OCI-LY7 (cell line): Measurements from ENCODE around the gene OVCA2. TPM values are rescaled to one million over a fixed set of nuclear protein-coding genes. Genes with fewer than 3 reads are reported as not detected.

Source experiments
- BruUV-seq: library from RNA; stranded (reverse); fragments of 400-500 nt; replicated peaks from 2 replicates; lab custom pipeline; 2021; lab: Mats Ljungman, UMichigan
- CTCF ChIA-PET: fragments of 300-600 bp; sonication (Branson Sonifier 250); formaldehyde crosslinking; loops from one replicate; lab custom pipeline; 2022; ENCODE audit warnings: antibody characterized with exemption; ENCODE audit not compliant: unreplicated experiment; lab: Charles Lee
- POLR2A ChIA-PET: fragments of 300-600 bp; sonication (Branson Sonifier 250); formaldehyde crosslinking; loops from one replicate; lab custom pipeline; 2022; ENCODE audit warnings: antibody characterized with exemption; lab: Charles Lee
- DNase-seq: peaks from one replicate; pipeline ENCODE4 v3.0.0-alpha.2; 2015; ENCODE audit warnings: low spot score
- H2AFZ ChIP-seq: fragments of 200-600 bp; sonication (generic), shearing (Covaris generic); 2 replicates; pipeline ENCODE4 v1.6.1; 2014; ENCODE audit warnings: mild to moderate bottlenecking, antibody characterized with exemption, low read length, moderate library complexity
- H3K27ac ChIP-seq: fragments of 200-600 bp; sonication (generic); 2 replicates; pipeline ENCODE4 v1.5.1; 2014; ENCODE audit warnings: mixed run types, low read depth, mild to moderate bottlenecking, moderate library complexity, low read length, inconsistent platforms; ENCODE audit not compliant: poor library complexity, severe bottlenecking
- H3K36me3 ChIP-seq: fragments of 200-600 bp; sonication (generic); 2 replicates; pipeline ENCODE4 v1.6.1; 2014; ENCODE audit warnings: mild to moderate bottlenecking, antibody characterized with exemption, low read length, moderate library complexity, mixed read lengths; ENCODE audit not compliant: insufficient read depth
- H3K4me1 ChIP-seq: fragments of 200-600 bp; sonication (generic); 2 replicates; pipeline ENCODE4 v1.5.1; 2014; ENCODE audit warnings: mild to moderate bottlenecking, low read length; ENCODE audit not compliant: insufficient read depth, poor library complexity, severe bottlenecking
- H3K4me2 ChIP-seq: fragments of 200-600 bp; sonication (generic); 2 replicates; pipeline ENCODE4 v1.6.1; 2014; ENCODE audit warnings: mild to moderate bottlenecking, low read length
- H3K4me3 ChIP-seq: fragments of 200-600 bp; sonication (generic); 2 replicates; pipeline ENCODE4 v1.5.1; 2014; ENCODE audit warnings: mild to moderate bottlenecking, low read depth, low read length; ENCODE audit not compliant: poor library complexity, severe bottlenecking
- H3K79me2 ChIP-seq: fragments of 200-600 bp; sonication (generic); 2 replicates; pipeline ENCODE4 v1.6.1; 2016; ENCODE audit warnings: low read depth, mild to moderate bottlenecking, low read length, moderate library complexity, mixed read lengths; ENCODE audit not compliant: insufficient read depth
- H3K9me2 ChIP-seq: fragments of 200-600 bp; sonication (generic); 2 replicates; pipeline ENCODE4 v1.6.1; 2016; ENCODE audit warnings: mild to moderate bottlenecking, low read length, mixed read lengths; ENCODE audit not compliant: insufficient read depth
- H3K9me3 ChIP-seq: fragments of 200-600 bp; sonication (generic); 2 replicates; pipeline ENCODE4 v1.6.1; 2014; ENCODE audit warnings: mild to moderate bottlenecking, mixed run types, low read length, mixed read lengths
- H4K20me1 ChIP-seq: fragments of 200-600 bp; sonication (generic); 2 replicates; pipeline ENCODE4 v1.6.1; 2014; ENCODE audit warnings: mild to moderate bottlenecking, antibody characterized with exemption, low read length, moderate library complexity, mixed read lengths; ENCODE audit not compliant: insufficient read depth
- CTCF ChIP-seq: fragments of 200-600 bp; sonication (generic); conservative IDR thresholded peaks from 2 replicates; pipeline ENCODE4 v1.5.1; 2014; ENCODE audit warnings: mild to moderate bottlenecking, antibody characterized with exemption, low read length, moderate library complexity, mixed read lengths
- EZH2phosphoT487 ChIP-seq: fragments of 200-600 bp; sonication (generic); IDR thresholded peaks from 2 replicates; pipeline ENCODE4 v1.6.1; 2018; ENCODE audit warnings: low read depth, borderline replicate concordance, mild to moderate bottlenecking, mixed run types, antibody characterized with exemption, low read length, moderate library complexity, mixed read lengths
- intact Hi-C: fragments of 100-400 bp; cut with micrococcal nuclease; formaldehyde crosslinking; loops from one replicate; pipeline ENCODE4 v1.10.0; 2022; ENCODE audit not compliant: unreplicated experiment
- total RNA-seq, 2 experiments: library from RNA; depleted of rRNA in 1 of 2; stranded (reverse); fragments of >200 nt in 1 of 2; shearing (Covaris generic) in 1 of 2; gene quantifications; 2 replicates each; pipeline ENCODE4 v1.2.3, GENCODE V29; 2014 to 2022

Gene OVCA2
- total RNA-seq, 2 experiments from 2014 or later, result 21.9 to 24.0 TPM

DNA sequence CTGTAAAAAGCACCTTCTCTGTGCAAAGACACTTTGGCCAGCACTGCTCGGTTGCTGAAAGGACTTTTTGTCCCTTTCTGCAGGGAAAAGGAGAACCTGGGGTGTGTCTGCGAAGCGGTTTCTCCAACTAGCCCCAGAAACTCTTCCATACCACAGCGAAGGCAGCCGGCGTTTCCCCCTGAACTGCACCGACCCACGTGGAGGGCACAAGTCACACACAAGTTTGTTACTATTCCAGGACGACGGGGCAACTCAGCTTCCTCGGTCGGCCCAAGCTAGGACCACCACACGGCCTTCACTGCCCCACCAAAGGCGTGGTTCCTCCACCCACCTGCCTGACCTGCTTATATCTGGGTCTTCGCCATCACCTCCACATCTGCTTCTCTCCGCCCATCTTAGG, 18.6 kb upstream of the OVCA2 start:
- no peak overlapping the region for H2AFZ ChIP-seq
- H3K36me3 ChIP-seq, result no peaks in the 10 kb centered on the region
- intact Hi-C loops, result no loop called here
- peaks cover 4% of the 10 kb centered on the region for H3K4me1 ChIP-seq
- H3K27ac ChIP-seq, result no peak overlapping the region
- BruUV-seq, result no TSS peak
- POLR2A ChIA-PET, result no interaction called here
- no peak for TF ChIP-seq EZH2phosphoT487
- TF ChIP-seq CTCF, result no peak
- no peak overlapping the region for H3K4me3 ChIP-seq
- no peaks in the 10 kb centered on the region for H4K20me1 ChIP-seq
- H3K79me2 ChIP-seq, result no peaks in the 10 kb centered on the region
- H3K4me2 ChIP-seq, result no peak overlapping the region
- CTCF ChIA-PET, result no interaction called here
- no peaks in the 10 kb centered on the region for H3K9me2 ChIP-seq
- H3K9me3 ChIP-seq, result no peaks in the 10 kb centered on the region
- no peak for DNase-seq

DNA sequence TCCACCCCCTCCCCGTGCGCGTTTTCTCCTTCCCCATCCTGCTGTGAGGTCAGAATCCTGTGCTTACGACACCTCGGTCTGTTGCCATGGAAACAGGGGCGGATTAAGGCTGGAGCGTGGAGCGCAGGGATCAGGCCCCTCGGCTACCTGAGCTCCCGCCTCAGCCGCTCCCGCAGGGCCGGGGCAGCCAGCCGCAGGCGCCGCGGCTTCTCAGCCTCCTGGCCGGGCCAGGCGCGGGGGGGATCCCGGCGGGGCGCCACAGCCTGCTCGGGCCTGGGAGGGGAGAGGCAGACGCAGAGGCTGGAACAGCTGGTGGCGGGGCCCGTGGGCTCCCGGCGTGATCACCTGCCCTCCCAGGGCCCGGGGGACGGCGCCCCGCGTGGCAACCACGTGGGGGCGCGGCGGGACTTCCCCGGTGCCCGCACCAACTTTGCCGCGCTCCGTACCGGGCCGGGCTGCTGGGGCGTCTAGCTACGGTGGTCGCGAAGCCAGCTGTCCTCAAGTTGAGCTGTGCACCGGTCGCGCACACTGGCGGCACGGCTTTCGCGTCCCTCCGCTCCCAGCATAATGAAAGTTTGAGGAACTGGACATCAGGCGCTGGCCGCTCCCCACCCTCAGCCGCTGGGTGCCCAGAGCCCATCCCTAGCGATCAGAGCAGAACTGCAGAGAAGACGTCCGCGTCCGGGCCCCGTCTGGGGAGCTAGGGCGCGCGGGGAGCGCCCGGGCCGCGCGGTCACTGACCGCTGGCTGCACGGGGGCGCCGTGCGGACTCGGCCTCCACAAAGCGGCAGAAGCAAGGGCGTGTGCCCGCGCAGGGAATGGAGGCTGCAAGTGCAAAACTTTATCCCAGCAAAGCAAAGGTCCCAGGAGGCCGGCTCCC, 17.9 kb upstream of the OVCA2 start:
- ChIA-PET CTCF (no interaction called here), POLR2A (no interaction called here)
- Histone ChIP-seq H3K27ac (no peak overlapping the region), H3K9me3 (no peaks in the 10 kb centered on the region), H2AFZ (no peak overlapping the region), H3K9me2 (no peaks in the 10 kb centered on the region), H3K4me2 (no peak overlapping the region), H4K20me1 (no peaks in the 10 kb centered on the region), H3K79me2 (no peaks in the 10 kb centered on the region), H3K36me3 (no peaks in the 10 kb centered on the region), H3K4me1 (peaks cover 4% of the 10 kb centered on the region), H3K4me3 (no peak overlapping the region)
- no peak for DNase-seq
- intact Hi-C loops, result no loop called here
- TF ChIP-seq CTCF, result no peak
- no peak for TF ChIP-seq EZH2phosphoT487
- BruUV-seq, result no TSS peak

DNA sequence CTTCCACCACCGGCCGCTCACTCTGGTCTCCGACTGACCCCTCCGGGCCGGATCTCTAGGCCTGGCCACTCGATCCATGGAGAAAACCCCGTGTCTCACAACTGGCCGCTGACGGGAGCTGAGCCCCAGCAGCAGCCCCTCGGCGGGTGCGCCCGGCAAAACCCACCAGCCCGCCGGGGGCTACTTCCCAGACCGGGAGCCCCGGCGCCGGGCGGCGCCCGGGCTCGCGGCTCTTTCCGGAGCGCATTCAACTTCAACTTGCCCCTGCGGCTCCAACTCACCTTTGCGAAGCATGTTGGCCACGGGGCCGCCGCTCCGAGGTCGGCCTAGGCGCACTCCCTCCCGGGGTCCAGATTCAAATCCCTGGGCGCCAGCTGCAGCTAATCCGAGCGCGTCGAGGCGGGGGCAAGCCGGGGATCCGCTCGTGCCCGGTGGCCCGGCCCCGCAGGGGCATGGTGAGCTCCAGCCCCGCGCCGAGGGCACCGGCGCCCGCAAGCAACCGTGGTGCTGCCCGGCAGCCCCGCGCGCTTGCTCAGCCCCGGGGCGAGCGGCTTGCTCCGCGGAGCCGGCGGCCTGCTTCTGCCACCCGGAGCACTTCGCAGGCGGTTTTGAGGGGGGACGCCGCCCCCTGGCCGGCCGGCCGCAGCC, 17.1 kb upstream of the OVCA2 start:
- Histone ChIP-seq H4K20me1 (no peaks in the 10 kb centered on the region), H3K4me3 (peak overlapping the region; percentile 34), H3K9me2 (no peaks in the 10 kb centered on the region), H2AFZ (no peak overlapping the region), H3K27ac (no peak overlapping the region), H3K9me3 (no peaks in the 10 kb centered on the region), H3K36me3 (no peaks in the 10 kb centered on the region), H3K4me2 (peak overlapping the region; percentile 45), H3K4me1 (peaks cover 7% of the 10 kb centered on the region), H3K79me2 (no peaks in the 10 kb centered on the region)
- intact Hi-C loops, result no loop called here
- DNase-seq, result no peak
- POLR2A ChIA-PET, result no interaction called here
- TF ChIP-seq EZH2phosphoT487 (peak; percentile 79), CTCF (no peak)
- no TSS peak for BruUV-seq
- CTCF ChIA-PET, result no interaction called here
